OCI-LY7 (cell line): Measurements from ENCODE around the gene PLSCR1. TPM values are rescaled to one million over a fixed set of nuclear protein-coding genes. Genes with fewer than 3 reads are reported as not detected.
"Not testable (repeated sequence)": the region's sequence is repeated elsewhere in the genome, so short reads cannot be mapped to it uniquely, and the experiment has no call there.

Experiments used
- BruUV-seq: library from RNA; stranded (reverse); fragments of 400-500 nt; replicated peaks from 2 replicates; lab custom pipeline; 2021; lab: Mats Ljungman, UMichigan
- CTCF ChIA-PET: fragments of 300-600 bp; sonication (Branson Sonifier 250); formaldehyde crosslinking; loops from one replicate; lab custom pipeline; 2022; ENCODE audit warnings: antibody characterized with exemption; ENCODE audit not compliant: unreplicated experiment; lab: Charles Lee
- POLR2A ChIA-PET: fragments of 300-600 bp; sonication (Branson Sonifier 250); formaldehyde crosslinking; loops from one replicate; lab custom pipeline; 2022; ENCODE audit warnings: antibody characterized with exemption; lab: Charles Lee
- DNase-seq: peaks from one replicate; pipeline ENCODE4 v3.0.0-alpha.2; 2015; ENCODE audit warnings: low spot score
- H2AFZ ChIP-seq: fragments of 200-600 bp; sonication (generic), shearing (Covaris generic); 2 replicates; pipeline ENCODE4 v1.6.1; 2014; ENCODE audit warnings: mild to moderate bottlenecking, antibody characterized with exemption, low read length, moderate library complexity
- H3K27ac ChIP-seq: fragments of 200-600 bp; sonication (generic); 2 replicates; pipeline ENCODE4 v1.5.1; 2014; ENCODE audit warnings: mixed run types, low read depth, mild to moderate bottlenecking, moderate library complexity, low read length, inconsistent platforms; ENCODE audit not compliant: poor library complexity, severe bottlenecking
- H3K36me3 ChIP-seq: fragments of 200-600 bp; sonication (generic); 2 replicates; pipeline ENCODE4 v1.6.1; 2014; ENCODE audit warnings: mild to moderate bottlenecking, antibody characterized with exemption, low read length, moderate library complexity, mixed read lengths; ENCODE audit not compliant: insufficient read depth
- H3K4me1 ChIP-seq: fragments of 200-600 bp; sonication (generic); 2 replicates; pipeline ENCODE4 v1.5.1; 2014; ENCODE audit warnings: mild to moderate bottlenecking, low read length; ENCODE audit not compliant: insufficient read depth, poor library complexity, severe bottlenecking
- H3K4me2 ChIP-seq: fragments of 200-600 bp; sonication (generic); 2 replicates; pipeline ENCODE4 v1.6.1; 2014; ENCODE audit warnings: mild to moderate bottlenecking, low read length
- H3K4me3 ChIP-seq: fragments of 200-600 bp; sonication (generic); 2 replicates; pipeline ENCODE4 v1.5.1; 2014; ENCODE audit warnings: mild to moderate bottlenecking, low read depth, low read length; ENCODE audit not compliant: poor library complexity, severe bottlenecking
- H3K79me2 ChIP-seq: fragments of 200-600 bp; sonication (generic); 2 replicates; pipeline ENCODE4 v1.6.1; 2016; ENCODE audit warnings: low read depth, mild to moderate bottlenecking, low read length, moderate library complexity, mixed read lengths; ENCODE audit not compliant: insufficient read depth
- H3K9me2 ChIP-seq: fragments of 200-600 bp; sonication (generic); 2 replicates; pipeline ENCODE4 v1.6.1; 2016; ENCODE audit warnings: mild to moderate bottlenecking, low read length, mixed read lengths; ENCODE audit not compliant: insufficient read depth
- H3K9me3 ChIP-seq: fragments of 200-600 bp; sonication (generic); 2 replicates; pipeline ENCODE4 v1.6.1; 2014; ENCODE audit warnings: mild to moderate bottlenecking, mixed run types, low read length, mixed read lengths
- H4K20me1 ChIP-seq: fragments of 200-600 bp; sonication (generic); 2 replicates; pipeline ENCODE4 v1.6.1; 2014; ENCODE audit warnings: mild to moderate bottlenecking, antibody characterized with exemption, low read length, moderate library complexity, mixed read lengths; ENCODE audit not compliant: insufficient read depth
- CTCF ChIP-seq: fragments of 200-600 bp; sonication (generic); conservative IDR thresholded peaks from 2 replicates; pipeline ENCODE4 v1.5.1; 2014; ENCODE audit warnings: mild to moderate bottlenecking, antibody characterized with exemption, low read length, moderate library complexity, mixed read lengths
- EZH2phosphoT487 ChIP-seq: fragments of 200-600 bp; sonication (generic); IDR thresholded peaks from 2 replicates; pipeline ENCODE4 v1.6.1; 2018; ENCODE audit warnings: low read depth, borderline replicate concordance, mild to moderate bottlenecking, mixed run types, antibody characterized with exemption, low read length, moderate library complexity, mixed read lengths
- intact Hi-C: fragments of 100-400 bp; cut with micrococcal nuclease; formaldehyde crosslinking; loops from one replicate; pipeline ENCODE4 v1.10.0; 2022; ENCODE audit not compliant: unreplicated experiment
- total RNA-seq, 2 experiments: library from RNA; depleted of rRNA in 1 of 2; stranded (reverse); fragments of >200 nt in 1 of 2; shearing (Covaris generic) in 1 of 2; gene quantifications; 2 replicates each; pipeline ENCODE4 v1.2.3, GENCODE V29; 2014 to 2022

Gene PLSCR1
- total RNA-seq, 2 experiments from 2014 or later = 1.8 to 13.4 TPM

GRCh38 chr3:146491303-146491702 is 53.1 kb downstream of the PLSCR1 start:
- Histone ChIP-seq H3K36me3 (no peaks in the 10 kb centered on the region), H4K20me1 (no peaks in the 10 kb centered on the region), H3K27ac (no peak overlapping the region), H3K4me2 (no peak overlapping the region), H3K4me3 (no peak overlapping the region), H3K4me1 (no peaks in the 10 kb centered on the region), H3K9me2 (no peaks in the 10 kb centered on the region), H3K9me3 (no peaks in the 10 kb centered on the region), H2AFZ (no peak overlapping the region), H3K79me2 (no peaks in the 10 kb centered on the region)
- ChIA-PET CTCF (no interaction called here), POLR2A (interaction anchor here (1.1 to 1.6 kb wide), 2 partner anchors 9 to 34 kb away, joined by 3 read pairs; no protein-coding TSS in a partner anchor)
- no TSS peak for BruUV-seq
- intact Hi-C loops = no loop called here
- TF ChIP-seq EZH2phosphoT487 (no peak), CTCF (no peak)
- DNase-seq = no peak

GRCh38 chr3:146485297-146485696 is 59.1 kb downstream of the PLSCR1 start:
- no peaks in the 10 kb centered on the region for H3K4me1 ChIP-seq
- no peaks in the 10 kb centered on the region for H4K20me1 ChIP-seq
- no peak overlapping the region for H3K4me2 ChIP-seq
- no peaks in the 10 kb centered on the region for H3K9me3 ChIP-seq
- DNase-seq = no peak
- TF ChIP-seq EZH2phosphoT487 = no peak
- no peak for TF ChIP-seq CTCF
- no peak overlapping the region for H3K27ac ChIP-seq
- no peak overlapping the region for H3K4me3 ChIP-seq
- ChIA-PET CTCF (no interaction called here), POLR2A (no interaction called here)
- H3K36me3 ChIP-seq = no peaks in the 10 kb centered on the region
- H3K9me2 ChIP-seq = no peaks in the 10 kb centered on the region
- no peak overlapping the region for H2AFZ ChIP-seq
- intact Hi-C loops = no loop called here
- H3K79me2 ChIP-seq = no peaks in the 10 kb centered on the region
- no TSS peak for BruUV-seq

- no peaks in the 10 kb centered on the region for H3K9me3 ChIP-seq
These were observed 68.2 kb downstream of the PLSCR1 start for GRCh38 chr3:146476094-146476740.

GRCh38 chr3:146474976-146475375 is 69.4 kb downstream of the PLSCR1 start:
- BruUV-seq, H3K4me1 ChIP-seq, H3K4me3 ChIP-seq, DNase-seq, H3K9me3 ChIP-seq, intact Hi-C loops, POLR2A ChIA-PET, H3K9me2 ChIP-seq, H2AFZ ChIP-seq, CTCF ChIA-PET, H3K27ac ChIP-seq, H4K20me1 ChIP-seq, H3K79me2 ChIP-seq, H3K4me2 ChIP-seq, H3K36me3 ChIP-seq: not testable (repeated sequence)

More at GRCh38 chr3:146476094-146476740, 68.2 kb downstream of the PLSCR1 start:
- ChIA-PET POLR2A (no interaction called here), CTCF (no interaction called here)
- no peak overlapping the region for H2AFZ ChIP-seq
- H3K27ac ChIP-seq = no peak overlapping the region
- no peak for TF ChIP-seq CTCF
- TF ChIP-seq EZH2phosphoT487 = no peak
- H3K4me1 ChIP-seq = no peaks in the 10 kb centered on the region
- intact Hi-C loops = no loop called here
- no peak overlapping the region for H3K4me3 ChIP-seq
- H3K9me2 ChIP-seq = no peaks in the 10 kb centered on the region
- H3K4me2 ChIP-seq = no peak overlapping the region
- no peaks in the 10 kb centered on the region for H4K20me1 ChIP-seq
- H3K79me2 ChIP-seq = no peaks in the 10 kb centered on the region
- DNase-seq = no peak
- no TSS peak for BruUV-seq
- H3K36me3 ChIP-seq = no peaks in the 10 kb centered on the region
